ENCODE results near the gene AGPS.

AGPS gene

DNA sequence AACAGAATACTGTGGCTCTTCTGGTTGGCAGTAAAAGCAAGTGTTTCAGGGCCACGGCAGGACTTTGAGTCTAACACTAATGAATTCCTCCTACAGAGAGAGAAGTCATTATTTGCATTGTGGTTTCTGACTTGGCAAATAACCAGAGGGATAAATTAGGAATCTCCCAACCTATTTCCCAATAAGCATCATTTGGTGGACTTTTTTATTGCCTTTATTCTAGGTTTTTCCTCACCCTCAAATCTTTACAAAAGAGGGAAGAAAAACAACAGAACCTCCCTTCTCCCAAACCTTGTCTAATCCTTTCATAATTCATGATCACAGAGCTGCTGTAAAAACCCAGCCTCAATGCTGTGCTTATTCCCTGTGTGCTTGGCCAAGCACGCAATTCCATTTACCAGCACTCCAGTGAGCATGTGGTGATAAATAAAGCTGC, 179.7 kb downstream of the AGPS start:
- DNase-seq (ENCODE audit: low spot score): no peak
- TF ChIP-seq, protein P1, sequence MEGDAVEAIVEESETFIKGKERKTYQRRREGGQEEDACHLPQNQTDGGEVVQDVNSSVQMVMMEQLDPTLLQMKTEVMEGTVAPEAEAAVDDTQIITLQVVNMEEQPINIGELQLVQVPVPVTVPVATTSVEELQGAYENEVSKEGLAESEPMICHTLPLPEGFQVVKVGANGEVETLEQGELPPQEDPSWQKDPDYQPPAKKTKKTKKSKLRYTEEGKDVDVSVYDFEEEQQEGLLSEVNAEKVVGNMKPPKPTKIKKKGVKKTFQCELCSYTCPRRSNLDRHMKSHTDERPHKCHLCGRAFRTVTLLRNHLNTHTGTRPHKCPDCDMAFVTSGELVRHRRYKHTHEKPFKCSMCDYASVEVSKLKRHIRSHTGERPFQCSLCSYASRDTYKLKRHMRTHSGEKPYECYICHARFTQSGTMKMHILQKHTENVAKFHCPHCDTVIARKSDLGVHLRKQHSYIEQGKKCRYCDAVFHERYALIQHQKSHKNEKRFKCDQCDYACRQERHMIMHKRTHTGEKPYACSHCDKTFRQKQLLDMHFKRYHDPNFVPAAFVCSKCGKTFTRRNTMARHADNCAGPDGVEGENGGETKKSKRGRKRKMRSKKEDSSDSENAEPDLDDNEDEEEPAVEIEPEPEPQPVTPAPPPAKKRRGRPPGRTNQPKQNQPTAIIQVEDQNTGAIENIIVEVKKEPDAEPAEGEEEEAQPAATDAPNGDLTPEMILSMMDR (IDR thresholded peaks at IDR 0.05; ENCODE audit: extremely low read depth, missing control alignments): no peak

DNA sequence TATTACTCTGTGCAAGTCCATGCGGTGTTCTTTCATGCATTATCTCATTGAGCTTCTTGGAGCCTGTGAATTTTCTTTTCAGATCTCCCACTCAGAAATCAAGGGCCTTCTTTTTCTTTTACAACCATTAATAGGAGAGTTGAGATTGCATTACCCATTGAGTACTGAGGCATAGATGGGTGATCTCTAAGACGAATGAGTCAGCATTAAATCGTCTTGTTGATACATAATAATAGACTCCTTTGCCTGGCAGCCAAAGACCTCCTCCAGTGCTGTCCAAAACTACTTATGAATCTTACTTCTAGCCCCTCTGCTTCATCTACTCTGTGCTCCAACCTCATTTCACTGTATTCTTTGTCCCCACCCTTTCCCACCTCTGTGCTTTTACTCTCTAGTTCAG, 180.5 kb downstream of the AGPS start:
- TF ChIP-seq, protein P1 (IDR thresholded peaks at IDR 0.05; ENCODE audit: extremely low read depth, missing control alignments): no peak
- DNase-seq (ENCODE audit: low spot score): no peak

DNA sequence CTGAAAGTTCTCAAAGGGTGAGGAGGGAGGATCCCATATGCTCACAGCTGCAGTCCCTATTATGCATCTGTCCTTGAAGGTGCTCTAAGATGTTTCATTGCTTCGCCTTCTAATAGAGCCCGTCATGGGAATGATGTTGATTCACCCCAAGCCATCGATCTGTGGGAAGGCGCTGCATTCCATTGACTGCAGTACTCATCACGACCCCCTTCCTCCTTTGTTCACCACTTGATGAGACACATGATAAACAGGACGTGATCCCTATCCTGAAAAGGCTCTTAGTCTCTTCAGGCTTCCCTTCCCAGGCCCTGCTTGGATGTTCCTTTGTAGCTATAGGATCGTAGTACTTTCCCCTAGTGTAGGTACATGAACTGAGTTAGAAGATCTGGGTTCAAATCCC, 181.8 kb downstream of the AGPS start:
- DNase-seq (ENCODE audit: low spot score): no peak
- TF ChIP-seq, protein P1 (IDR thresholded peaks at IDR 0.05; ENCODE audit: extremely low read depth, missing control alignments): no peak

DNA sequence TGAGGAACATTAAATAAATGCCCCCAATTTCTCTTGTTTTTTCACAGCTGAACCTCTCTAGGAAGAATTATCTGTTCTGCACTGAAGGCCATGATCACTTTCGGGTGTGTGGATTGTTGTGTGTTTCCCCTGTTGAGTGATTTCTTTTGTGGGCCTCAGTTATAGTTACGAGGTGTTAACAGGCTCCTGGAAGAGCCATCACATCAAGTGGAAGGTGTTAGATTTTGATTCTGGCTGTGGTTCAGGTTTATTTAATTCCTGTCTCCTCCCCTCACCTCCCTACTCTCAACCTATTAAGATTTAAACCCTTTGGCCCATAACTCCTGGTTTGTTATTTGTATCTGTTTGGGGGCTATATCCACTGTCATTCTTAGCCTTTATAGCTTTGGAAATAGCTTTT, 182.8 kb downstream of the AGPS start:
- DNase-seq (ENCODE audit: low spot score): no peak
- TF ChIP-seq, protein P1 (IDR thresholded peaks at IDR 0.05; ENCODE audit: extremely low read depth, missing control alignments): no peak

DNA sequence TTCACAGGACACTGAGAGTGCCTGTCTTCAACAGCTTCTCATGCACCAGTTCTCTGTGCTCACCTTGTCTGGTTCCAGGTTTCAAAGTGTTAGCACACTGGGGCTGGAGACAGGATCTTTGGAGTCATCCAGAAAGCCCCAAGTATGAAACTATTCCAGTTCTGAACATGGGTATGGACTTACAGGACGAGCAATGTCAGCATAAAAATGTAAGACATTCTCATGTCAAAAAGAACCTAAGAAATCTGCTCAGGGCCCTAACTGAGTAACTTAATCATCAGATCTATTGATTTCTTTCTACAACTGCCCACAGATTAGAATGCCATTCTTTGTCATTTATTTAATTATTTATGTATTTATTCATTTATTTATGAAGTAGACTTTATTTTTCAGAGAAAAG, 184.5 kb downstream of the AGPS start:
- TF ChIP-seq, protein P1 (IDR thresholded peaks at IDR 0.05; ENCODE audit: extremely low read depth, missing control alignments): no peak
- DNase-seq (ENCODE audit: low spot score): no peak

DNA sequence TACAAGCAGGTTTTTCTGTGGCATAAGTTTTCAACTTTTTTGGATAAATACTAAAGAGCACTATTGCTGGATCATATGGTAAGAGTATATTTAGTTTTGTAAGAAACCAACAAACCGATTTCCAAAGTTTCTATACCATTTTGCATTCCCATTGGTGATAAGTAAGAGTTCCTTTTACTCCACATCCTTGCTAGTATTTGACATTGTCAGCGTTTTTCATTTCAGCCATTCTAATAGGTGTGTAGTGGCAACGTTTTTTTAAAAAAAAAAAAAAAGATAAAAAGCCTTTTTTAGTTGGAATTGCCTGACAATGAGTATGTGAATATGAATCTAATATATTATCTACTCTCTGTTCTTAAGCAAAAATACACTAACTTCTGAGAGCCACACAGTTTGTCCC, 185.9 kb downstream of the AGPS start:
- TF ChIP-seq, protein P1 (IDR thresholded peaks at IDR 0.05; ENCODE audit: extremely low read depth, missing control alignments): no peak
- DNase-seq (ENCODE audit: low spot score): no peak

DNA sequence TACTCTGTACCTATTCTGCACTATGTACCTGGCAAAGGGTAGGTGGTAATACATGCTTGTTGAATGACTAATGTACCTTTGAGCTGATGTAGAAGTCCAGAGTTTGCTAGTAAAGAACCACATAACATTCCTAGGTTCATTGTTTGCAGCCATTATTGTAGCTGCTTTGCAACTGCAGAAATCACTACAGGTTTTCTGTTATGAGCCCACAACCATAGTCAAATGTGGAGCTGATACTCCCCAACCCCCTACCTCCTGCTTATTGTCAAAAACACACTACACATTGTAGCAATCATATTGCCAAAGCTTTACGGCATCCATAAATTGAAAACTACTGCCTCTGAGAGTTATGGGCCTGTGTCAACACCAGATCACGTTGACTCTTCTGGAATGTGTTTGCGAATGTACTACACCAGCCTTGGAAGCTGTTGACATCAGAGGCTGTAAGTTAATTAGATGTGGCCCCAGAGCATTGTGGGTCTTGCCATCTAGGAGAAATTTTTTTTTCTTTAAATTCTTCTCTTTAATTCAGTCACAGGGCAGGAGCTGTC, 187.0 kb downstream of the AGPS start:
- DNase-seq (ENCODE audit: low spot score): no peak
- TF ChIP-seq, protein P1 (IDR thresholded peaks at IDR 0.05; ENCODE audit: extremely low read depth, missing control alignments): no peak
